Stimulated activated CD8-positive, alpha-beta memory T cell treated with anti-CD3 and anti-CD28 coated beads, Interleukin-4, amount 100 ng/mL, for 4 hours (primary cell): ENCODE results near the gene SLC9A7.
A peak's percentile ranks its signal among the peaks of the same experiment; 100 is the strongest.

ENCODE experiments used
- DNase-seq, 2 donors: peaks; one replicate each; pipeline ENCODE4 v3.0.0-alpha.2; 2020; ENCODE audit warnings: low read depth in 2 of 2, low spot score in 1 of 2

SLC9A7 gene

GRCh38 chrX:46575586-46575985 lies 183.3 kb downstream of the SLC9A7 start:
- DNase-seq, result no peak

- no peak for DNase-seq
These were observed 184.0 kb downstream of the SLC9A7 start for GRCh38 chrX:46574774-46575381.

GRCh38 chrX:46573892-46574773 lies 184.8 kb downstream of the SLC9A7 start:
- peak in 1 of 2 donors; percentile 16 for DNase-seq

- peak; percentile 8 to 33 for DNase-seq
These were observed 185.5 kb downstream of the SLC9A7 start, which contains the start of gene CHST7 for GRCh38 chrX:46573331-46573891. Gene CHST7, plus strand, starts transcription at chrX:46573765. Its CDS starts 167 bp downstream, at chrX:46573932.

GRCh38 chrX:46572340-46572936 lies 186.5 kb downstream of the SLC9A7 start:
- no peak for DNase-seq

- no peak for DNase-seq
These were observed 187.2 kb downstream of the SLC9A7 start for GRCh38 chrX:46571423-46572339.

- no peak for DNase-seq
These were observed 189.3 kb downstream of the SLC9A7 start for GRCh38 chrX:46569621-46570020.

- DNase-seq, result no peak
These were observed 191.5 kb downstream of the SLC9A7 start for GRCh38 chrX:46567388-46567787.

- DNase-seq, result no peak
These were observed 196.9 kb downstream of the SLC9A7 start for GRCh38 chrX:46561824-46562657.

GRCh38 chrX:46559062-46559461 lies 199.9 kb downstream of the SLC9A7 start:
- DNase-seq, result no peak

GRCh38 chrX:46554942-46555341 lies 204.0 kb downstream of the SLC9A7 start:
- DNase-seq, result no peak

GRCh38 chrX:46553935-46554334 lies 205.0 kb downstream of the SLC9A7 start:
- no peak for DNase-seq

GRCh38 chrX:46551494-46552128 lies 207.3 kb downstream of the SLC9A7 start:
- no peak for DNase-seq

GRCh38 chrX:46549914-46550313 lies 209.0 kb downstream of the SLC9A7 start:
- DNase-seq, result no peak
